ENCODE measurements around the gene ATRN.
"Not testable (repeated sequence)": the region's sequence is repeated elsewhere in the genome, so short reads cannot be mapped to it uniquely, and the experiment has no call there.

The ATRN gene

GRCh38 chr20:3514012-3514642 lies 43.3 kb downstream of the ATRN start:
- DNase-seq (ENCODE audit: low read depth in 1 of 2, low spot score in 1 of 2) = no peak

- no peak for DNase-seq (ENCODE audit: low read depth in 1 of 2, low spot score in 1 of 2)
Measured at GRCh38 chr20:3515379-3516170, 44.8 kb downstream of the ATRN start.

- DNase-seq (ENCODE audit: low read depth in 1 of 2, low spot score in 1 of 2) = no peak
Measured at GRCh38 chr20:3521852-3522740, 51.3 kb downstream of the ATRN start.

DNA sequence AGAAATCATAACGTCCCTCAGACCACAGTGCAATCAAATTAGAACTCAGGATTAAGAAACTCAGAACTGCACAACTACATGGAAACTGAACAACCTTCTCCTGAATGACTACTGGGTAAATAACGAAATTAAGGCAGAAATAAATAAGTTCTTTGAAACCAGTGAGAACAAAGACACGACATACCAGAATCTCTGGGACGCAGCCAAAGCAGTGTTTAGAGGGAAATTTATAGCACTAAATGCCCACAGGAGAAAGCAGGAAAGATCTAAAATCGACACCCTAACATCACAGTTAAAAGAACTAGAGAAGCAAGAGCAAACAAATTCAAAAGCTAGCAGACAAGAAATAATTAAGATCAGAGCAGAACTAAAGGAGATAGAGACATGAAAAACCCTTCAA lies 53.9 kb downstream of the ATRN start:
- not testable (repeated sequence) for DNase-seq (ENCODE audit: low read depth in 1 of 2, low spot score in 1 of 2)

DNA sequence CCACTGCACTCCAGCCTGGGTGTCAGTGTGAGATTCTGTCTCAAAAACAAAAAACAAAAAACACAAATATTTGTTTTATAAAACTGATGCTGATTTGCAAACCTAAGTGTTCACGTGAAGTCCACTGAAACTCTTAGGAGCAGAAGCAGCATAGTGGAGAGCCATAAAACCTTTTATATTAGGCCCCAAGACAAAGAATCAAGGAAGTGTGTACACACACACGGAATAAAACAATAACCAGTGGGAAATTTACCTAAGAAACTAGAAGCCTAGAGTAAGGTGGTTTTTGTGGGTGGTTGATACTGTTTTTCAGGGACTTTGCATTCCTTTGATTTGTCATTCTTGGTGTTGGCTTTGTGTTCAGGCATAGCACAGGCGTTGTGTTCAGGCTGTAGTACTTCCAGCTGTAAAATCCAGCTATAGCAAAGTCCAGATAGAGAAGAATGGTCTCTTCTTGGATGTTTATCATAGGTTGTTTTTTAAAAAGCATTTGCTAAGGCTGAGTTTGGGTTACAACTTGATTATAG lies 61.3 kb downstream of the ATRN start:
- DNase-seq (ENCODE audit: low read depth in 1 of 2, low spot score in 1 of 2) = no peak

DNA sequence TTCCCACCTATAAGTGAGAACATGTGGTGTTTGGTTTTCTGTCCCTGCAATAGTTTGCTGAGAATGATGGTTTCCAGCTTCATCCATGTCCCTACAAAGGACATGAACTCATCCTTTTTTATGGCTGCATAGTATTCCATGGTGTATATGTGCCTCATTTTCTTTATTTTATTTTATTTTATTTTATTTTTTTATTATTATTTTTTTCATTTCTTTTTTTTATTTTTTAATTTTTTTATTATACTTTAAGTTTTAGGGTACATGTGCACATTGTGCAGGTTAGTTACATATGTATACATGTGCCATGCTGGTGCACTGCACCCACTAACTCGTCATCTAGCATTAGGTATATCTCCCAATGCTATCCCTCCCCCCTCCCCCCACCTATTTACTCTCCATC lies 66.9 kb downstream of the ATRN start:
- not testable (repeated sequence) for DNase-seq (ENCODE audit: low read depth in 1 of 2, low spot score in 1 of 2)

DNA sequence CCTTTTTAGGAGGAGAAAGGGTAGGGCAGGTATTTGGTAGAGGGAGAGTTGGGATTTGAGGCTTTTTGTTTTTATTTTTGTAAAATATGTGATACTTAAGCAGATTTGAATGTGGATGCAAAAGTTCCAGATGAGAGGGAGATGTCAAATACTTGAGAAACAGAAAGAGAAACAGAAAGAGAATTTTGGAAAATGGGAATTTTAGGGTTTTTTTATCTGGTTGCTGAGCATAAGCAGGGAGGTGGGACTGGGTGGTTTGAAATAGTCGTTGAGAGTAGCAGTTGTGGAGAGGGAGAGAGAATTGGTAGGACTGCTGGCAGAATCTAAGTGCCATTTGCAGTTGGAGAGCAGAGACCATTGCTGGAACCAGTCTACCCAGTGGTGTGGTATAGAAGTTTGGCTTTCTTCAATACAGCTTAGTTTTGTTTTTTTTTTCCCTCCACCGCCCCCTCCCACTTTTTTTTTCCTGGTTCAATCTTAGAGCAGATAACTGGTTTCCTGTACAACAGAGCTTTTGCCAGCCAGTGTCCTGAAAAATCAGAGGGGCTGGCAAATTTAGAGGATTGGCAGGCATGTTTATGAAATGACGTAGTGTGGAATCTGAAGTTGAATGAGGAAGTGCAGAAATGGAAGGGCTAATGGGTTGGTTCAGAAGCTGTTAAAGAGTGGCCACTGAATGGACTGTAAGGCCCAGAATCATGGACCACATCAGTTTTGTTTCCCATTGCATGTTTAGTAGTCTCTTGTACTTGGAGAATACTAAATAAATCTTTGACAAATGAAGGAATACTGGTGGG lies 68.7 kb downstream of the ATRN start:
- DNase-seq (ENCODE audit: low read depth in 1 of 2, low spot score in 1 of 2) = no peak

- DNase-seq (ENCODE audit: low read depth in 1 of 2, low spot score in 1 of 2) = no peak
Measured at GRCh38 chr20:3541887-3542721, 71.3 kb downstream of the ATRN start.

- DNase-seq (ENCODE audit: low read depth in 1 of 2, low spot score in 1 of 2) = no peak
Measured at GRCh38 chr20:3543901-3544507, 73.2 kb downstream of the ATRN start.

- DNase-seq (ENCODE audit: low read depth in 1 of 2, low spot score in 1 of 2) = no peak
Measured at GRCh38 chr20:3545401-3545925, 74.6 kb downstream of the ATRN start.

GRCh38 chr20:3547906-3548305 lies 77.1 kb downstream of the ATRN start:
- DNase-seq (ENCODE audit: low read depth in 1 of 2, low spot score in 1 of 2) = no peak

- DNase-seq (ENCODE audit: low read depth in 1 of 2, low spot score in 1 of 2) = no peak
Measured at GRCh38 chr20:3550837-3551236, 80.0 kb downstream of the ATRN start.

GRCh38 chr20:3551681-3552434 lies 81.0 kb downstream of the ATRN start:
- DNase-seq (ENCODE audit: low read depth in 1 of 2, low spot score in 1 of 2) = no peak

DNA sequence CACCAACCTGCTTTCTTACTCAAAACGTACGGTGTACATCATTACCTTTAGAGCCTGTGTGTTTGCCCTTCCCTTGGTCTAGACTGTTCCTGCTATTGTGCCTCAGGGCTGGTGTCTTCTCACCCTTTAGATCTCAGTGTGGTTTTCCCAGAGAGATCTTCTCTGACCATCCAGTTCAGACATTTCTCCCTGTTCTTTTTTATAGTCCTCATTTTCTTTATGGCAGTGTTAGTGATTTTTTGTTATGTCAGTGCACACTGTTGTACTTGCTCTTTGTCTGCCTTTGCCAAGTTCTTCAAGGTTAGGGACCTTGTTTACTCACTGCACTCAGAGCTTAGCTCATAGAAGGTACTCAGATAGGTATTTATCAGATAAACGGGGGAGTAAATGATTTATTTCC lies 82.8 kb downstream of the ATRN start:
- no peak for DNase-seq (ENCODE audit: low read depth in 1 of 2, low spot score in 1 of 2)

DNA sequence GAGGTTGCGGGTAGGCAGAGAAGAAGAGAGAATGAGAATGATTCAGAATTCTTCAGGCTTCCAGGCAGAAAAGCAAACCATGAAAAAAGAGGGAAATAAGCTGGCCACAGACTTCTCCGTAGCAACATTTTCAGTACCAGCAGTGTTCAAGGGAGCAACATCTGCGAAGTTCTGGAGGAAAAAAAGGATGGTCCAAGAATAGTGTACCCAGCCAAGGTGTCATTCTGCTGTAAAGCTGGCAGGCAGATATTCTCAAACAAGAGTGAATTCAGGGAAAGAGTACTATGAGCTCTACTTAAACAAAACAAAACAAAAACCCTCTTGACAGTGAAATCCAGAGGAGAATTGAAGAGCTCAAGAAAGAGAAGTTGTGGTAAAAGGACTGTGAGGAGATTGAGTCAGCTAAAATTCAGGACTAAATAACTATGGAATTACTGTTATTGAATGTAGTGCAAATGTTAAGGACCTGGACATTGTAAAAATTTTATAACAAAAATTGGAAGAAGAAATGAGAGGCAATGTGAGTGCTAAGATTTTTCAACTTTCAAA lies 86.5 kb downstream of the ATRN start:
- no peak for DNase-seq (ENCODE audit: low read depth in 1 of 2, low spot score in 1 of 2)

GRCh38 chr20:3559231-3559630 lies 88.4 kb downstream of the ATRN start:
- DNase-seq (ENCODE audit: low read depth in 1 of 2, low spot score in 1 of 2) = no peak

GRCh38 chr20:3559637-3560036 lies 88.8 kb downstream of the ATRN start:
- DNase-seq (ENCODE audit: low read depth in 1 of 2, low spot score in 1 of 2) = no peak

- DNase-seq (ENCODE audit: low read depth in 1 of 2, low spot score in 1 of 2) = no peak
Measured at GRCh38 chr20:3560162-3560561, 89.3 kb downstream of the ATRN start.

Data from activated CD4-positive, alpha-beta T cell treated with anti-CD3 and anti-CD28 coated beads, Interleukin-2, amount 50 U/mL, for 24 hours (primary cell).